ENCODE measurements around the gene RABL2A. TPM values are rescaled to one million over a fixed set of nuclear protein-coding genes. Genes with fewer than 3 reads are reported as not detected.
"Not testable (repeated sequence)": the region's sequence is repeated elsewhere in the genome, so short reads cannot be mapped to it uniquely, and the experiment has no call there.

The RABL2A gene
- polyA plus RNA-seq, 2 of the 4 experiments (the other 2 are of a cell fraction), result 13.0 to 20.8 TPM

GRCh38 chr2:113664761-113665533 is 37.9 kb downstream of the RABL2A start:
- DNase-seq (ENCODE audit: low read depth in 1 of 2, low spot score in 1 of 2); H3K4me2 ChIP-seq; CTCF ChIA-PET; ATAC-seq; H3K9me3 ChIP-seq; FAIRE-seq; H3K27ac ChIP-seq; H3K4me3 ChIP-seq; H3K4me1 ChIP-seq; POLR2A ChIA-PET: not testable (repeated sequence)
- WGBS (ENCODE audit: missing lambda C conversion rate), result 64% methylated on average over 6 of the region's 6 CpGs

- FAIRE-seq; H3K9me3 ChIP-seq; CTCF ChIA-PET; H3K27ac ChIP-seq; H3K4me1 ChIP-seq; ATAC-seq; DNase-seq (ENCODE audit: low read depth in 1 of 2, low spot score in 1 of 2); POLR2A ChIA-PET; H3K4me3 ChIP-seq; H3K4me2 ChIP-seq: not testable (repeated sequence)
- WGBS (ENCODE audit: missing lambda C conversion rate), result 78% methylated on average over 10 of the region's 21 CpGs
Measured at GRCh38 chr2:113669013-113669412, 41.9 kb downstream of the RABL2A start.

GRCh38 chr2:113672326-113672932 is 45.4 kb downstream of the RABL2A start:
- no peak for TF ChIP-seq HOXB5 (CRISPR knock-in tag; IDR thresholded peaks at IDR 0.05)
- TF ChIP-seq ELK1 (IDR thresholded peaks at IDR 0.05; ENCODE audit: low read depth, low read length), result no peak
- no peak for TF ChIP-seq CEBPB (IDR thresholded peaks at IDR 0.05)
- no peak for TF ChIP-seq ATOH8 (CRISPR knock-in tag; IDR thresholded peaks at IDR 0.05; ENCODE audit: low read depth)
- TF ChIP-seq RFX5 (IDR thresholded peaks at IDR 0.05), result no peak
- no peak for TF ChIP-seq PHF8 (IDR thresholded peaks at IDR 0.05; ENCODE audit: borderline replicate concordance, low read depth)
- Histone ChIP-seq H3K4me2 (no peak overlapping the region), H3K9me3 (no peaks in the 10 kb centered on the region), H3K4me1 (no peaks in the 10 kb centered on the region), H3K4me3 (no peak overlapping the region), H3K27ac (no peak overlapping the region)
- CTCF ChIA-PET, result no interaction called here
- FAIRE-seq, result no peak
- DNase-seq (ENCODE audit: low read depth in 1 of 2, low spot score in 1 of 2), result no peak
- POLR2A ChIA-PET, result no interaction called here
- WGBS (ENCODE audit: missing lambda C conversion rate), result 55% methylated on average over 7 of the region's 7 CpGs
- ATAC-seq, result no peak

GRCh38 chr2:113675875-113676274 is 48.8 kb downstream of the RABL2A start:
- CTCF ChIA-PET, result no interaction called here
- FAIRE-seq (no peak), ATAC-seq (no peak), DNase-seq (ENCODE audit: low read depth in 1 of 2, low spot score in 1 of 2) (no peak)
- no peak for TF ChIP-seq TFCP2L1 (CRISPR knock-in tag; IDR thresholded peaks at IDR 0.05)
- no peak for TF ChIP-seq REST (IDR thresholded peaks at IDR 0.05)
- TF ChIP-seq ZC3H11A (IDR thresholded peaks at IDR 0.05), result no peak
- no peak for TF ChIP-seq BCL3 (IDR thresholded peaks at IDR 0.05)
- no peak for TF ChIP-seq FOXS1 (CRISPR knock-in tag; IDR thresholded peaks at IDR 0.05)
- no peak for TF ChIP-seq ESRRA (IDR thresholded peaks at IDR 0.05; ENCODE audit: borderline replicate concordance, low read length)
- TF ChIP-seq E2F6 (IDR thresholded peaks at IDR 0.05; ENCODE audit: borderline replicate concordance, low read depth), result no peak
- TF ChIP-seq PHF8 (IDR thresholded peaks at IDR 0.05; ENCODE audit: borderline replicate concordance, low read depth), result no peak
- no peak for TF ChIP-seq RNF2 (IDR thresholded peaks at IDR 0.05; ENCODE audit: borderline replicate concordance, low read depth)
- no peak for TF ChIP-seq HMGXB4 (CRISPR knock-in tag; IDR thresholded peaks at IDR 0.05; ENCODE audit: borderline replicate concordance)
- H3K27ac ChIP-seq, result no peak overlapping the region
- H3K4me3 ChIP-seq, result no peak overlapping the region
- WGBS (ENCODE audit: missing lambda C conversion rate), result 55% methylated on average over 9 of the region's 9 CpGs
- H3K4me2 ChIP-seq, result no peak overlapping the region
- POLR2A ChIA-PET, result no interaction called here
- no peaks in the 10 kb centered on the region for H3K4me1 ChIP-seq
- H3K9me3 ChIP-seq, result no peaks in the 10 kb centered on the region

Data from A549 (cell line).